Mucosa of gallbladder (tissue), 1 donor: ENCODE data around the gene LDHB. TPM values are rescaled to one million over a fixed set of nuclear protein-coding genes. Genes with fewer than 3 reads are reported as not detected.
"Not testable (repeated sequence)": the region's sequence is repeated elsewhere in the genome, so short reads cannot be mapped to it uniquely, and the experiment has no call there.

Source experiments
- DNase-seq: peaks from one replicate; pipeline ENCODE4 v3.0.0-alpha.2; 2020; ENCODE audit warnings: low spot score
- total RNA-seq: library from RNA; stranded (reverse); gene quantifications from one replicate; pipeline ENCODE4 v1.2.1, GENCODE V29; 2021
- donor health status: DM: no; HTN: no; CAD: no.

Gene LDHB
- total RNA-seq, 1 donor from 2014 or later, result 563 TPM

DNA sequence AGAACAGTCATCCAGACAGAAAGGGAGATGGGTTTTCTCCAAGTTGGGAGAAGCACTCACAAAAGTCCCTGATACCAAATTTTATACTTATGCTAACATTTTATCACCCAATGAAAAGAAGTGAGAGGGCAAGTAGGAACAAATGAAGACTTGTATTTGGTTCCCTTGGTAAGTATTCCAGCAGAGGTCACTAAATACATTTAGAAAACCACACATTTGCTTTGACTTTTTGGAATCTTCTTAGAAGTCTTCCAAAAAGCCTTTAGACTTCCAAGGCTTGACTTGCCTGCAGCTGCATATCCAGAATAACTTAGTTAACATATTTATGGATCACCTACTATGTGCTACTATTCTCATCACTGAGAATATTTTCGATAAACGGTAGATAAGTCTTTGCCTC is 49.9 kb downstream of the LDHB start:
- no peak for DNase-seq

DNA sequence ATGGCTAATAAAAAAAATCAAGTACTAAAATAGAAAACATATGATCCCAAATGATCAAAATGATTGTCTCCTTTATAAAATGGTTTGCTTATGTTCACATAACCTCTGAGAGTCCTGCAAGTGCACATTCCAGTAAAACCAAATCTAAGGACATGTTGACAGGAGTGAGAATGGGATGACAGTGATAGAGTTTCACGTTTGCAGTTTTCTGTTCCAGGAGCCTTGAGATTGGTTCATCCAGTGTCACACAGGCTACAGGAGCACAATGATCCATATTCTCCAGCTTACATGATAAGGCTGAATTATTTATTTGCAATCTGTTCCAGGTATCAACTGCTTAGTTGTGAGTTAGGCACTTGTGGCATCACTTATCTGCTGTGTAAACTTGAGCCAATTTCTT is 51.5 kb downstream of the LDHB start:
- no peak for DNase-seq

DNA sequence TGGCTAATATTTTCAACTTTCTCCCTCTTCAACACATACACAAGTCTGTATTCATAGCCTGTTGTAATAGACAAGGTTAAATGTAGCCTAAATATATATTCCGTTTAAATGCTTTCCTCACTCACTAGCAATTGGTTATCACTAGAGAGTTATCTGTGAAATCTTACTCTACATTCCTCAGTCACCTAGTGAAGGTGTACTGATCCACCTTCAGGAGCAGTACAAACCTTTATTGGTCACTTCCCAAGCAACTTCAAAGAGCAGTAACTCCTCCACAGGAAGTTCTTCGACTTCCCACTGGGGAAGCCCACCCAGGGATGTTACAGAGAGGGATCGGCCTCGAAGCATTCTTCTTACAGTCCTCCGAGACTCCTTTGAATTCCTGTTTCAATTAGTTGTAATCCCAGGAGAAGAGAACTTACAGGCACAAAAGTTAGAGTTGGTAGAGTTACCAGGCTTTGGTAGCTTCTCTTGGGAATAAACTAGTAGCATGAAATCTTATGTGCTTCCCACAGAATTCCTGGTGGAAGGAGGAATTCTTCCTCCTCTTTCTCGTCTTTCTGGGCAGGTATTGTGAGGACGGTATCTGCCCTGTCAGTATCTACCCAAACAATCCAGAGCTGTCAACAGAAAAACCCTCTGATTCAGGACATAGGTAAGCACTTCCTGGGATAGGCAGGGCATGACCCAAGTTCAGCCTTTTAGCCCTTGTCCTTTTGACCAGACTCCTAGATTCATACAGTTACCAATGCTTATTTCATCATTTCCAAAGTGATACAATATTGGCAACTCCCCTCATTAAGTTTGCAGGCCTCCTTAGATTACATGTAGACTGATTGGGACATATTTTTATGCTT is 53.2 kb downstream of the LDHB start, which contains the start of gene GYS2:
Gene GYS2 (minus strand): TSS at position 603 of the 857 bp plus-strand sequence. CDS start 255 bp downstream, at position 348.
- DNase-seq, result no peak

DNA sequence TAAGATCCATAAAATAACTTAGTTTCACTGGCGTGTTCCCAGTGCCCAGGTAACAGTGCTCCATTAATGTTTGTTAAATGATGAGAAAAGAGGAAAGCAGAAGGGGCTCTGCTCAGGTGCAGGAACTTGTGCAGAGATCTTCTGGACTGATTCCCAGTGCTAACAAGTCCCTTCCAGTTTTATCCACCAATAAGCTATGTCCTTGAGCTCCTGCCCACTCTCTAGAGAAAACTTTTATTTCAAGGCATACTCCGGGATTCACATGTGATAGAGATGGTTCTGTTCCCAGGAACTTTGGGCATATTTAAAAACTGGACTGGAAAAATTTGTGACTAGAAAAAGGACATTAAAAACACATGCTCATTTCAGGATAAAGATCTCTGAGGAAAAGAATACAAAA is 54.9 kb downstream of the LDHB start:
- no peak for DNase-seq

DNA sequence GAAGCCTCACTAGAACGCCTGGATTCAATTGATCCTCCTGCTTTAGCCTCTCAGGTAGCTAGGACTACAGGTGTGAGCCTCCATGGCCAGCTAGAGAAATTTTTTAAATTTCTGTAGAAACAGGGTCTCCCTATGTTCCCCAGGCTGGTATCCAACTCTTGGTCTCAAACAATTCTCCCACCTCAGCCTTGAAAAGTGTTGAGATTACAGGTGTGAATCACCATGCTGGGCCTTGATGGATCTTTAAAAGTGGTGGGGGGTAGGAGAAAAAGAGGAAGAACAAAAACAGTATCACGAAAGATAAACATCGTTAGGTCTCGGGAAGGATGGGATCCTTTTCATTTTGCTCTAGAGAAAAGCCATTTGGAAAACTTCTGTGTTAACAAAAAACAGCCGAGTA is 57.4 kb downstream of the LDHB start:
- DNase-seq, result no peak

DNA sequence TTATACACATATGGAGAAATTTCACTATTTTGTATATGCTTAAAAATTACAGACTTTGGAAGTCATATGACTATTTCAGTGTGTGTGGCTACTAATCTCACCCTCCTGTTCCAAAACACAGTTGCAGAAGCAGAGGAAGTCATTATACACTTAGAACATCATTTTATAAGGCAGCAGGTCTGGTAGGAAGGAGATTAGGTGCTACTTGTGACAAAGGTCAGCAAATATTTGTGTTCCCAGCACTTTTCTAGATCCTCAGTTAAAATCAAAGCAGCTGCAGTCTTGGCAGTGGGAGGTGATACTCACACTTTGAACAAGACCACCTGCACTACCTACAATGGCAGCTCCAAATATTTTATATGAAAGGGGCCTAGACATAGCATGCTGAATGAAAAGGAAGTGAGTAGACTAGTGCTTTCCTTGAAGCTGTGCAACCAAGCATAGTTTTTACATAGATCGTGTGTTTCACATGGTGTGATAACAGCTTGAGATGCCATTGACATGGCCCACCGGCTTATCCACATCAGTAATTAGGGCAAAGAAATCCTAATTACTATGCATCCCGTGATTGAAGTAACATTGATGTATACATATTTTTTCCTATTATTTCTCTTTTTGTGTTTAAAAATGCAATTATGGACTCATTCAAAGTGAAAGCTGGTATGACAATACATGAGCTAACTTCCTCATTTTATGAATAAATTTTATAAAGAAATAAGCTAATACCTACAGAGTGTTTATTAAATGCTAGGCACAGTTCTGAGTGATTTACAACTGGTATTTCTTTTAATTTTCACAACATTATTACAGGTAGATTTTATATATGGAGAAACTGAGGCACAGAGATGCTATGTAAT is 58.3 kb downstream of the LDHB start:
- no peak for DNase-seq

DNA sequence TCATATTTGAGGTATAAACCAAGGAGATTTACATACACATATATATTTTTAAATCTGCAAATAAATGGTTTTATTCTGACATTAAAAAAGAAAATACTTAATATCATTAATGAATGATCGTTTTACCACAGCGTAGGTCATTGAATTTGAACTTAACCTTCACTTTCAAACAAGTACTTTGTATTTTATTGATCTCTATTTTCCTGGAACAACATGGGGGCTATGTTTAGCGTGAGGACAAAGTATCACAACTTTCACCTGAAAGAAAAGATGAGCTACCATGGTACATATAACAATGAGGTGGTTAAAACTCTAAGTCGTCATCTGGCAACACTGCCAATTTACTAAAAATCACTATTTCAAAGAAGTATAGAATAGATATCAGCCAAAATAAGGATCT is 59.0 kb downstream of the LDHB start:
- DNase-seq, result no peak

DNA sequence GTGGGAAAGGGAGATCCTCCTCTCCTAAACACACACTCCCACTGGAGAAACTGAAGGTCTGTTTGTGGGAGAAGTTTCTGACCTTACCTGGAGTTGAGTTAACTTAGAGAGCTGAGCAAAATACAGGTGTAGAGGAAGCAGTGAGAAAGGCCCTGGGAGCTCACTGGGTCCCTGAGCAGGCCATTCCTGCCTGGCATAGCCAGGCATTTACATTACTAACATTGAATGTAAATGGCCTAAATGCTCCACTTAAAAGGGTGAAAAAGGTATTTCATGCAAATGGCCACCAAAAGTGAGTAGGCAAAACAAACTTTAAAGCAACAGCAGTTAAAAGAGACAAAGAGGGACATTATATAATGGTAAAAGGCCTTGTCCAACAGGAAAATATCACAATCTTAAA is 62.3 kb downstream of the LDHB start:
- DNase-seq, result not testable (repeated sequence)

DNA sequence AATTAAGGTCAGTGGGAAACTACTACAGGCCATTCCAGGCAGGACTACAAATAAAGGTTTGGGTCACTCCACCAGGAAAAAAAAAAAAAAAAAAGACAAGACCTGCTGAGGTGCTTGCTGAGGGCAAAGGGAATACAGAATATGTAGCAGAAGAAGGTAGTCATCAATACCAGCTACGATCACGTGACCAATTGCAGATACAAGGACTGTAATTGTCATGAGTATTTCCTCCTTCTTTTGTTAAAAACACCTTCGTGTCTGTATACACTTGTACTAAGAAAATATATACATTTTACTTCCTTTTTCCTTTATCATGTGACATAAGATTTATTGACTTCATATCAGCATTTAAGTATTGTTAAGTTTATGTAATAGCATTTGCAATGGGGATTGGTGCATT is 72.2 kb downstream of the LDHB start:
- no peak for DNase-seq

Other genes starting within 250 kb of the LDHB start
- gene PYROXD1, start 220.2 kb downstream of the LDHB start, total RNA-seq, result 26.4 TPM
- gene RECQL, start 156.2 kb downstream of the LDHB start, total RNA-seq, result 27.1 TPM
- 32.1 TPM for gene GOLT1B, start 156.1 kb downstream of the LDHB start, total RNA-seq
- gene SPX, start 131.5 kb downstream of the LDHB start, total RNA-seq, result 0.29 TPM
- not detected for gene GYS2, start 53.0 kb downstream of the LDHB start, total RNA-seq
- gene KCNJ8, start 116.9 kb upstream of the LDHB start, total RNA-seq, result 15.0 TPM